Endometrial microvascular endothelial cells (primary cell): ENCODE results near the gene CPNE5. TPM values are rescaled to one million over a fixed set of nuclear protein-coding genes. Genes with fewer than 3 reads are reported as not detected.

Experiments
- in situ Hi-C: cut with HindIII; loops from 2 replicates; pipeline ENCODE4 v1.10.0; 2017; ENCODE audit warnings: low sequenced_read_pairs, low pct_unique_long_range_greater_than_20kb; ENCODE audit errors: inconsistent ontology term
- total RNA-seq: library from RNA; depleted of rRNA; stranded (reverse); fragments of >200 nt; gene quantifications from one replicate; pipeline ENCODE4 v1.2.3, GENCODE V29; 2015; ENCODE audit errors: inconsistent ontology term

CPNE5 gene
- total RNA-seq, 1 donor from 2014 or later = 3.5 TPM

DNA sequence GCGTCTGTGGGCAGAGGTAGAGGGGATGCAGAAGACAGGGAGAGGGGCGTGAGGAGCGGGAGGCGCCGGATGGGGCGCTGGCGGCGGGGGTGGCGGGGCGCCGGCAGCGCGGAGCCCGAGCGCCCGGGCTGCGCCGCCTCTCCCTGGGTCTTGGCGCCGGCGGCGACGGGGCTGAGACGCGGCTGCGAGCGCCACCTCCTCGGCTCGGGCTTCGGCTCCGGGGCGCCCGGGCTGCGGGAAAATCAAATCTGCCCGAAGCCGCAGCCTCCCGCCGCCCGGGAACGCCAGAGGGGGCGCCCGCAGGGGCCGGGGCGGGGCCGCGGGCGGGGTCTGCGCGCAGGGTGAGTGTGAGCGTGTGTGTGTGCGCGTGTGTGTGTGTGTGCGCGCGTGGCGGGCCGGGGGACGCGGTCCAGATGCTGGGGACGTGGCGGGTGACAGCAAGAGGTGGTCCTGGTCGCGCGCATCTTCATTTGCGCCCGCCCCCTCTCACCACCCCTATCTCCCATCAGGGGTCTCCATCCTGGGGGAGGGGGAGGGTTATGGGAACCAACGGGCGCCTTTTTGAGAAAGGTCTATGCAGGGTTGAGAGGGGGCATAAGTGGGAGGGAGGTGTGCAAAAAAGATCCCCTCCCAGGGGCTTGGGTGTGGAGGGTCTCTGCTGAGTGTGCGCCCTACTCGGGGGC, 646 bp upstream of the CPNE5 start:
- in situ Hi-C loops = no loop called here

DNA sequence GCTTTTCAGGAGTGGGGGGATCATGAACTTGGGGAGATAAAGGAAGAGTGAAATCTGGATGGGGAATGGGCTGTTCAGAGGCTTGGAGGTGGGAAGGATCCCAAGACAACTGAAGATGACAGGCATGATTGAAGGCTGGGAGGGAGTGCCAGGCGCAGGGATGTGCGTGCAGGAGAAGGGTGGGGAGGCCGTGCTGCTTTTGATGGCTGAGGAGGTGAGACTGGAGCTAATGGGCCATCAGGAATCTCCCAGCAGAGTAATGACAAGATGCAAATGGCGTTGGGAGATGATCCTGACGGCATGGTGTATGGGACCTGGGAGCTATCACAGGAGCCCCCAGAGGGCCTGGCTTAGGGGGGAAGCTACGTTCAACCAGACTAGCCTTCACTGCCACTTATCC, 1.6 kb downstream of the CPNE5 start:
- in situ Hi-C loops = no loop called here

- in situ Hi-C loops = no loop called here
Measured at GRCh38 chr6:36837022-36837339, 2.3 kb downstream of the CPNE5 start.

- in situ Hi-C loops = no loop called here
Measured at GRCh38 chr6:36836111-36837021, 2.9 kb downstream of the CPNE5 start.

DNA sequence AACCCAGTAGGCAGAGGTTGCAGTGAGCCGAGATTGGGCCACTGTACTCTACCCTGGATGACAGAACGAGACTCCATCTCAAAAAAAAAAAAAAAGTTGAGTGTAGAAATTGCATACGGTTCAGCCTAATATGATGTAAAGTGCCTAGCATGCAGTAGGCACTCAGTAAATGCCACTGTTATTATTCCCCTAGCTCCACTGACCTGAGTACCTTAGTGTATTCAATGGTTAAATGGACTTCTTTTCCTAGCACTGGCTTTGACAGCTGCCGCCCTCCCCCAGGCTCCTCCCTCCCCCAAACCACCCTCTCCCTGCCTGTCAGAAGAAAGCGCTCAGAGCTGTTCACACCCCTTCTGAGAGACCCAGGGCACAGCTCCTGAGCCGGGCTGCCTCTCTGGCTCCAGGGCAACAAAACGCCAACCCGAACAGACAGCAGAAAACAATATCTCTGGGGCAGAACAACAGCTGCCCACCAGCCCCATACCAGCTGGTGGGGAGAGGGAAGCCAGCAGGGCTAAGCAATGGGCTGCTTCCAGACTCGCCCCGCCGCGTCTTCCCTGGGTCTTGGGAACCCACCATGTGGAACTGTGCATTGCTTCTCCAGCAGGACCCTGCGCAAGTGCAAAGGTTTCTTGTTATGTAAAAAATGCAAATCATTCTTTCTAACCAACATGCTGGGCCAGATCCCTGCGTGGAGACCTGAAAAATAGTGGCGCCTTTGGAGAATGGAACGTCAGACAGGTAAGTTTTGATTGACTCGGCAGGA, 4.5 kb downstream of the CPNE5 start:
- in situ Hi-C loops = no loop called here

DNA sequence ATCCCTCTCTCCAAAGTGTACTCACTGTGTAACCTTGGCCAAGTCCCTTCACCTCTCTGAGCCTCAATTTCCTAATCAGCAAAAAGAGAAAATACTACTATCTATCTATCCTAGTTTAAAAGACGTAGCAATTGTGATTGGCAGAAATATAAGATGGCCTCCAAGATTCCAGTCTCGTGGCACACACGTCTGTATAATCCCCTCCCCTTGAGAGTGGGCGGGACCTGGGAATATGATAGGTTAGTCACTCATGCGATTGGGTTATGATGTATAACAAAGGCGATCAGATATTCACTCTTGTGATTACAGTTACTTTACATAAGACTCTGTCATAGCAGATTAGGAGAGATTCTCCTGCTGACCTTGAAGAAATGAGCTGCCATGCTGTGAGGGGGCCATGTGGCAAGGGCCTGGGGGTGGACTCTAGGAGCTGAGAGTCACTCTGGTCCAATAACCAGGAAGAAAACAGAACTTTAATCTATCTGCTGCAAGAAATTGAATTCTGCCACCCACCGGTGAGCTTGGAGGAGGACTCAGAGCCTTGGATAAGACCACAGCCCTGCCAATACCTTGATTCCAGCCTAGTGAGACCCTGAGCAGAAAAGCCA, 6.0 kb downstream of the CPNE5 start:
- in situ Hi-C loops = no loop called here

GRCh38 chr6:36832313-36832712, 6.9 kb downstream of the CPNE5 start:
- in situ Hi-C loops = no loop called here

DNA sequence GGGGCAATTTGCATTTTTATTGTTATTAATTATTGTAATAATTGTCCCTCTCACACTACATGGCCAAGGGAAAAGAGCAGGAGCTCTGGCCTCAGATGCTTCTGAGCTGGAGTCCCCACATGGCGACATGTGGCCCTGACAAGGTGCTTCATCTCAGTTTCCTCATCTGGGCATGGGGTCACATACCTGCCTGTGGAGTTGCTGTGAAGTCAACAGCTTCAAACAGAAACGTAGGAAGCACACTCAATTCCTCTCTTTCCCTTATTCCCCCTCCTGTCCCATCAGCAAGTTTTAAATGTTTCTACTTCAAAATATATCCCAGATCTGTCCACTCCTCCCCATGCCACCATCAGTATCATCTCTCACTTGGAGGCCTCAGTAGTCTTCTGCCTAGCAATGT, 8.7 kb downstream of the CPNE5 start:
- in situ Hi-C loops = no loop called here

GRCh38 chr6:36829919-36830544, 9.2 kb downstream of the CPNE5 start:
- in situ Hi-C loops = no loop called here

GRCh38 chr6:36827261-36828079, 11.8 kb downstream of the CPNE5 start:
- in situ Hi-C loops = no loop called here

GRCh38 chr6:36826520-36827227, 12.6 kb downstream of the CPNE5 start:
- in situ Hi-C loops = no loop called here

- in situ Hi-C loops = no loop called here
Measured at GRCh38 chr6:36825994-36826393, 13.2 kb downstream of the CPNE5 start.

DNA sequence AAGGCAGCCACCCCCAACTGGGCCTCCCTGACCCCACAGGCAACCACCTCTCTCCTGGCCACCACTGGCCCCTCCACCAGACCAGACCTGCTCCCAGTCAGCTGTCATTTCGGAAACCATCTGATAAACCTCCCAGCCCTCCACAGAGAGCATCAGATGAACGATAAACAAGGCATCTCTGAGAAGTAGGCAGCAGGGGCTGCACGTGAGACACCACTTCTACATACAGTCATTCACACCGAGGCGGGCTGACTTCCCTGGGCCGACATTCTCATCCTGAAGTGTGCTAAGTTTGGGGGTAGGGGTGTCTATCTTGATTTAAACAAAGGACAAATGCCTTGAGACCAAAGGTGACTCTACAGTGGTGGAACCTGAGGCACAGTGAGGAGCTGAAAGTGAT, 13.8 kb downstream of the CPNE5 start:
- in situ Hi-C loops = no loop called here

- in situ Hi-C loops = no loop called here
Measured at GRCh38 chr6:36824253-36824652, 15.0 kb downstream of the CPNE5 start.

DNA sequence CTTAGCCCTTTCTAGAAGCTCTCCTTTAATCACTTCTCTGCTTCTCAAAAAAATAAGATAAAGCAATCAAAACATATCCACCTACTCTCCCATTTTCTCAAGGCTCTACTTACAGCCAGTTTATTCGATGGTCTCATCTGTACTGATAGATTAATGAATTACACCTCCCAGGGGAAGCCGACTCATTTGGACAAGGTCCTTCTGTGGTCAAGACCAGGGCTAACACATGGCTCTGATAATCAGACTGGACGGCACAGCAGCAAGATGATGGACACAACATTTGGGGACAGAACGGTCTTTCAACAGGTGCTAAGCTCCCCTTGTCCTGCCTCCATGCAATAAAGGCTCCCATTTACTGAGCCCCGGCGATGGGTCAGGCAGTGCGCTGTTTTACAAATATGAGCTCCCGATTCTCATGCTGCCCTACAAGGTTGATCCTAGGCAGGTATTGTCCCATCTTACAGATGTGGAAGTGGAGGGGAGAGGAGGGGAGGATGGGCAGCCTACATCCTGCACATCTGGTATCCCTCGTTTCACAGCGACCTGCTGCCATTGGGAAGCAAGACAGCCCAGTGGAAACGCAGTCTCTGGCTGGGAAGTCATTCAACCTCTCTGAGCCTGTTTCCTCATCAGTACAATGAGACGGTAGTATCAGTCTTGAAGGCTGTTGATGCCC, 15.7 kb downstream of the CPNE5 start:
- in situ Hi-C loops = no loop called here

DNA sequence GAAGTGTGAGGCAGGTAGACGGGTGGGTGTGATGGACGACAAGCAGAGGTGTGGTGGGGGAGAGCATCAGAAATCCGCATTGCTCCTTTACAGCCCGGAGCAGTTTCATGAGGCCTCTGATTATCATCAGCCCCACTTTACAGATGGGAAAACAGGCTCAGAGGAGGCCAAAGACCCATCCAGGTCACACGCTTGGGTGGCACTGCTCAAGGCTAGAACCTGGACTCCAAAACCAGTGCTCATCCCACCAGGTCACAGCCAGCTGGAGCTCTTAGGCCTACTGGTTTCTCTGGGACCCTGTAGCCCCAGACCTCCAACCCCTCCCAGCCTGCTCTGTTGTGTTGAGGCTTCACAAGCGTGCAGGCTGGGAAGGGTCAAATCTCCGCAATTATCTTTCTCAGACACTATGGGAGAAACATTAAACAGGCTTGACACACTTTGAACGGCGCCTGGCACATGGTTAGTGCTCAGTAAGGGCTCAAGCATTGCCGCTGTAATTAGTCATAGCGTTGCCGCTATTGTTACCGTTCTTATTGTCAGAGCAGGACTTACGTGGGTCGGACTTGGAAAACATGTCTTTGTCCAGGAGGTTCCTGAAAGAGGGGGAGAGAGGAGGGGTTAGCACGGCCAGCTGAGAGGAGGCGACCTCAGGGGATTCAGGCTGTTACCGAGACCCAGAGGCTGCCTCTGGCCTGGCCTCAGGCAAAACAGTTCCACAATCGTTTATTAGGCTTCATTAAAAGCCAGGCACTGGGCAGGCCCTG, 16.6 kb downstream of the CPNE5 start:
- in situ Hi-C loops = no loop called here
